Fibroblast of mammary gland (primary cell): ENCODE results near the gene MACF1.

ENCODE experiments used
- DNase-seq: peaks from one replicate; pipeline ENCODE4 v3.0.0-alpha.2; 2010; ENCODE audit warnings: low read depth
- H3K4me3 ChIP-seq: 2 replicates; pipeline ENCODE4 v1.5.1; 2011; ENCODE audit warnings: low read depth, mild to moderate bottlenecking, low read length, moderate library complexity; ENCODE audit not compliant: control insufficient read depth
- CTCF ChIP-seq: conservative IDR thresholded peaks from 2 replicates; pipeline ENCODE4 v1.5.1; 2011; ENCODE audit warnings: low read depth, low read length, inconsistent platforms; ENCODE audit not compliant: control insufficient read depth, insufficient read depth

Gene MACF1

GRCh38 chr1:39368045-39368444, 163.6 kb downstream of the MACF1 start:
- H3K4me3 ChIP-seq = no peak overlapping the region
- no peak for DNase-seq
- no peak for TF ChIP-seq CTCF

GRCh38 chr1:39369565-39369964, 165.1 kb downstream of the MACF1 start:
- no peak for DNase-seq
- no peak for TF ChIP-seq CTCF
- H3K4me3 ChIP-seq = no peak overlapping the region

GRCh38 chr1:39370602-39371001, 166.1 kb downstream of the MACF1 start:
- H3K4me3 ChIP-seq = no peak overlapping the region
- DNase-seq = peak; percentile 25
- TF ChIP-seq CTCF = no peak

GRCh38 chr1:39372105-39372504, 167.6 kb downstream of the MACF1 start:
- H3K4me3 ChIP-seq = no peak overlapping the region
- TF ChIP-seq CTCF = no peak
- no peak for DNase-seq

- no peak for DNase-seq
- H3K4me3 ChIP-seq = no peak overlapping the region
- no peak for TF ChIP-seq CTCF
Observed at GRCh38 chr1:39376656-39377055, 172.2 kb downstream of the MACF1 start.

GRCh38 chr1:39378377-39378776, 173.9 kb downstream of the MACF1 start:
- peak; percentile 38 for TF ChIP-seq CTCF
- no peak for DNase-seq

GRCh38 chr1:39379187-39379586, 174.7 kb downstream of the MACF1 start:
- no peak overlapping the region for H3K4me3 ChIP-seq
- TF ChIP-seq CTCF = no peak
- DNase-seq = no peak

More at GRCh38 chr1:39378377-39378776, 173.9 kb downstream of the MACF1 start:
- no peak overlapping the region for H3K4me3 ChIP-seq
